RPMI7951 (cell line): Measurements from ENCODE around the gene CACNA1B. TPM values are rescaled to one million over a fixed set of nuclear protein-coding genes. Genes with fewer than 3 reads are reported as not detected.

ENCODE experiments used
- DNase-seq: peaks from one replicate; pipeline ENCODE4 v3.0.0-alpha.2; 2012; ENCODE audit warnings: low read depth
- total RNA-seq: library from RNA; depleted of rRNA; stranded (reverse); fragments of >200 nt; shearing (Covaris generic); gene quantifications from 2 replicates; pipeline ENCODE4 v1.2.3, GENCODE V29; 2014

The CACNA1B gene
- total RNA-seq, 1 experiment from 2014 or later: not detected

DNA sequence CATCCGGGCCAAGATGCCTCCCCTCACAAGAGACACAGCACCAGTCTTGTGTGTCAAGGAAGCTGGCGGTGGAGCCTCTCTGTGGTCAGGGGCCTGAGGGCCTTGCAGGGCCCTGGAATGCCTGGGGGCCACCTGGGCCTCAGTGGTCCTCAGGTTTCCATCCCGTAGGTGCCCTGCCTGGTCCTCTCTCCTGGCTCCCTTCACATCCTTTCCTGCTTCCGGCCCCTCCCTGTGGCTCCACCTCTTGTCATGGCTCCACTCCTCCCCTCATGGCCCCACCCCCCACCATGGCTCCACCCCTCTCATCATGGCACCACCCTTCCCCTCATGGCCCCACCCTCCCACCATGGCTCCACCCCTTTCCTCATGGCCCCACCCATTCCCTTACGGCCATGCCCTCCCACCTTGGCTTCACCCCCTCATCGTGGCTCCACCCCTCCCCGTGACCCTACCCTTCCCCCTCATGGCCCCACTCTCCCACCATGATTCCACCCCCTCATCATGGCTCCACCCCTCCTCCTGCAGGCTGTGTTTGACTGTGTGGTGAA is 175.8 kb downstream of the CACNA1B start:
- no peak for DNase-seq

DNA sequence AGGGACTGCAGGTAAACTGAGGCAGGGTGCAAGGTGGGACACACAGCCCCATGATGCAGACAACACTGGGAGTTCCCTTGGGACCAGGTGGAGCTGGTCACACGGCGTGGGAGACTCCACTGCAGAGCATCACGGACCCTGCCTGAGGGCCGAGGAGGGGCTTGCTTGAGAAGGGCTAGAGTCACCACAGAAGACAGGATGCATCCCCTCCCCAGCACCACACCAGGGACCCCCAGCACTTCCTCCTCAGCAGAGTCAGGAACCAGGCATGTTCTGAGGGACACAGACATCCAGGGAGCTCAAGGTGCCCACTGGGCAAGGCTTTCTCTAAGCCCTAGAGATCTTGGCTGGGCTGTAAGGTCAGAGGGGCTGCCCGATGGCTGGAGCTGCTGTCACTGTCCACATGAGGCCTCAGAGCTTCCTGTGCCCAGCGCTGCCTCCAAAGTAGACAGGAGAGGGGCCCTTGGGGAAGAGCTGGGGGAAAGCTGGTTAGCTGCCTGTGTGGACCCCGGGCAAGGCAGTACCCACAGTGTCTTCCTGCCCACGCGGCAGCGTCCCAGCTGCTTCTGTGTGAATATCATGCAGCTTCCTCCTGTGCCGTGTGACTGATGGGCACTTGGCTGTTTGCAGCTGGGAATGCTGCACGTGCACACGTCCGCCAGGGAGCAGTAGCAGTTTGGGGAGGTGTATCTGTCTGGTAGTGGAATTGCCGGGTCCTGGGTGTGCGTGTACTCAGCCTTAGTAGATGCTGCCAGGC is 176.6 kb downstream of the CACNA1B start:
- DNase-seq: no peak

DNA sequence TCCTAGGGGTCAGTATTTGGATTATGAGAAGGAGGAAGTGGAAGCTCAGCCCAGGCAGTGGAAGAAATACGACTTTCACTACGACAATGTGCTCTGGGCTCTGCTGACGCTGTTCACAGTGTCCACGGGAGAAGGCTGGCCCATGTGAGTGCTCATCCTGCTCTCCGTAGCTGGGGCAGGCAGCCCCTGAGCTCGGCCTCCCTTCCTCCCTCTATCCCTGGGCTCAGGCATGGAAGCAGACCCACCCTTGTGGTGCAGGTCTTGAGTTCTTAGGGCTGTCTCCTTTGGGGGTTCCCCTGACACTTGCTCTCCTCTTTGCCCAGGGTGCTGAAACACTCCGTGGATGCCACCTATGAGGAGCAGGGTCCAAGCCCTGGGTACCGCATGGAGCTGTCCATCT is 180.1 kb downstream of the CACNA1B start:
- no peak for DNase-seq

DNA sequence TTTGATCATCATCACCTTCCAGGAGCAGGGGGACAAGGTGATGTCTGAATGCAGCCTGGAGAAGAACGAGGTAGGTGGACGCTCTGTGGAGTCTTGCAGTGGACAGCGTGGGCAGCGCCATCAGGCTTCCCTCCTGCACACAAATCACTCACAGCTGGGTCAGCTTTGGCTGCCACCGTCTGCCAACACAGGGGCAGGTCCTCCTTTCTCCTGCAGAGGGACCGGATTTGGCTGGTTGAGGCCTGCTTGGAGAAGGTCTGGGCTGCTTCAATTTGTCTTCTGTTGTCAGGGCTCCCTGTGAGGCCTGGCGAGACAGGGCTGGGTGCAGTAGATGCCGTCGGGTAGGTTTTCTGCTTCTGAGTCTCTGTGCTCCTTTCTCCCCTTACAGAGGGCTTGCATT is 180.6 kb downstream of the CACNA1B start:
- DNase-seq: no peak

- no peak for DNase-seq
Observed at GRCh38 chr9:138059196-138059595, 181.6 kb downstream of the CACNA1B start.

DNA sequence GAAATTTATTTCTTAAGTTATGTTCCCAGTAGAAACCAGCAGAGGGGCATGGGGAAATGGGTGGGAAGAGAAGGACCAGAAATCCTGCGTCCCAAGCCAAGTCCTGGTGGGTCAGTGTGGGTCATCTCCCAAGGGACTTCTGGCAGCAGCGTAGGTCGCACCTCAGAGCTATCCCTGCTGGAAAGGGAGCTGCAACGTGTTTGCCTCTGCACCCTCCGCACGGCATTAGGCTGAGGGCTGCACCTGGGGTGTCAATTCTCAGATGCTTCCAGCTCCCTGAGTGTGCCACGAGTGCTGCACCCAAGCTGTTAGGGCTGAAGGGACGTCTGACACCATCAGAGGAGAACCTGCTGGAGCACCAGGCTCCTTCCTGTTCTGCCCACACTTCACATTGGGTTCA is 182.8 kb downstream of the CACNA1B start:
- DNase-seq: no peak

DNA sequence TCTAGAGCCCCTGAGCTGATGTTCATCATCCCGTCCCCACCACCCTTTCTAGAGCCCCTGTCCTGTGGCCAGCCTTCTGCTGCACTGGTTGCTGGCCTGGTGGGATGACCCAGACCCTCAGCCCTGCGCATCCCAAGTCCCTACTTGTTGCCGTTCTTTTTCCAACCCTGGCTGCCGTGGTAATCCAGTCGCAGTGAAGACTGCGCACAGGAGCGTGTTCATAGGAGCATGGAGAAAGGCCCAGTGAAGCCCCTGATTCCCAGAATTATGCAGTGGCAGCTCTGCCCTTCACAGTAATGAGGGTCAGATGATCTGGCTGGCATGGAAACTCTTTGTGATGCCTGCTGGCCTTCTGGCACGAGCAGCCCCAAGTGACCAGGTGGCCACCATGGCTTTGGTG is 183.3 kb downstream of the CACNA1B start:
- DNase-seq: no peak

- DNase-seq: no peak
Observed at GRCh38 chr9:138061631-138062030, 184.0 kb downstream of the CACNA1B start.

GRCh38 chr9:138062196-138062595 is 184.6 kb downstream of the CACNA1B start:
- no peak for DNase-seq

GRCh38 chr9:138063033-138063432 is 185.5 kb downstream of the CACNA1B start:
- no peak for DNase-seq

DNA sequence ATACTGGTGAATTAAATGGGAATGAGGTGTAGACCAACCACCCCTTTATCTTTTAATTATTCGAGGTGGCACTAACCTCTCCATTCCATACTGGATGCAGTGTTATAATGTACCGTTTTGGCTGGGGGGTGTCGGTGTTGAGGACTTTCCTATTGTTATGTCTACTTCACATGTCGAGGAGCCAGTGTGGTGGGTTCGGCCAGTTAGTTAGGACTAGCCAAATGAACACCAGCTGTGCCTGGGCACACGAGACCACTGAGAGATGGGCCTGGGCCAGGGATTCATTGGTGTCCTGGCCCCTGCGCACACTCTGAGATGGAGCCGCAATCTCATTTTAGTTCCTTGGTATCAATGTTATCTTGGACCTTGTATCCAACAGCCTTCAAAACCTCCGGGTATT is 186.2 kb downstream of the CACNA1B start:
- no peak for DNase-seq

DNA sequence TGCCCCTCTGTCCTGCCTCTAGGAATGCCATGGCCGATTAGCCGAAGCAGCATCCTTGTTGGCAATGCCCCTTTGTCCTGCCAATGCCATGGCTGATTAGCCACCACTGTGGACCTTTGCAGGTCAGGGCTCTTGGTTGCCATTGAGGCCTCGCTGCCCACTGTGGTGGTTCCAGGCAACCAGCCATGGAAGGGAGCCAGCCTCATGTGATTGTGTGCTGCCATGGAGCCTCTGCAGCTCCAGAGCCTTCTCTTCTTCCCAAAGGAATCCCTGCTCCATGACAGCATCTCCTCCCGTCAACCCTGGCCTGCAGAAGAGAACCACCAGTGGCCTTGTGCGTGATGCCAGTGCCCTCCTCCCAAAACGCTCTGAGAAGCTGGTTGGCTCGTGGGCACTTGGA is 187.0 kb downstream of the CACNA1B start:
- no peak for DNase-seq

GRCh38 chr9:138065287-138065686 is 187.7 kb downstream of the CACNA1B start:
- no peak for DNase-seq

- DNase-seq: no peak
Observed at GRCh38 chr9:138066049-138066448, 188.5 kb downstream of the CACNA1B start.

GRCh38 chr9:138067613-138068367 is 190.2 kb downstream of the CACNA1B start:
- DNase-seq: no peak

- no peak for DNase-seq
Observed at GRCh38 chr9:138068601-138069035, 191.0 kb downstream of the CACNA1B start.

- no peak for DNase-seq
Observed at GRCh38 chr9:138069731-138070456, 192.3 kb downstream of the CACNA1B start.

GRCh38 chr9:138070815-138071214 is 193.2 kb downstream of the CACNA1B start:
- no peak for DNase-seq

- DNase-seq: no peak
Observed at GRCh38 chr9:138071292-138071691, 193.7 kb downstream of the CACNA1B start.

GRCh38 chr9:138071731-138072130 is 194.1 kb downstream of the CACNA1B start:
- DNase-seq: no peak

DNA sequence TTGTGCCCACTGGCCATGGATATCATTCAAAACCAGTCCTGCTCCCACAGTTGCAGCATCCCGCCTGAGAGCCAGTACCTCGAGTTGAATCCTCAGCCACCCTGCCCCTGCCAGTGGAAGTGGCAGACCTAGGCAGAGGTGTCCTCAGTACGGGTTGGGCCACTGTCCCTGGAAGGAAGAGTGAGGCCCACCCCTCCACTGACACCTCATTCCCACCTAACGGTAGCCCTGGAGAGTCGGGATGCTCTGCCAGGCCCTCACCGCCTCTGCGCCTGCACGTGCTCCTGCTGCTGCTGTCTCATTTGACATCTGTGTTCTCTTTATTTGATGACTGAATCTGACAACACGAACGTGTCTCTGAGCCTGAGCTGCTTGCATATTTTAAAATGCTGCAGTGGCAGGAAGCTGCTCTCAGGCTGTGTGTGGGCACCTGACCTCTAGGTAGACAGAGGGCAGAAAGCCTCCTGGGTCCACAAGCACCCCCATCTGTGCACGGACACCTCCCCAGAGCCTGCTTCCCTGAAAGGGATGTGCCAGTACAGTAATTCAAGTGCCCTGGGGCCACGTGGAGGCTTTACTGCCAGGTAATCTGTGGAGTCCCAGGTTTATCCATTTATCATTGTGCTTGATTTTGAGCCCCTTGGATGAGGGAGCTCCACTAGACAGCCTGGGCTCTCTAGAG is 194.7 kb downstream of the CACNA1B start:
- DNase-seq: no peak

DNA sequence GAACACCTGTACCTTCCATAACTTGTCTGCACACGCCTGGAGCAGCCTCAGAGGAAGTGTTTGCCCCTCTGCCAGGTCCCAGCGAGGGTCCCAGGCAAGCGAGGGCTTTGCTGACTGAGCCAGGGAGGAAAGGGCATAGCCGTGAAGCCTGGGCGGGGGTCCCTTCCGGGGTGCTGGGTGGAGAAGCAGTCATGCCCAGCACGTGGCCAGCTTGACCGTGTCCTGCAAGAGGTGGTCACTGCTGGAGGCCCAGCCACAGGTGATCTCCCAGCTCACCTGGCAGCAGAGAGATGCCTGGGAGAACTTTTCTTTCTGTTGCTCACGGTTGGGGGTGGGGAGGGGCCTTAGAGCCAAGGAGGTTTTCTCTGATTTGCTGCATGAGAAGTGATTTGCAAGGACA is 195.3 kb downstream of the CACNA1B start:
- no peak for DNase-seq
